ENCODE measurements around the gene SLC9A5.

DNA sequence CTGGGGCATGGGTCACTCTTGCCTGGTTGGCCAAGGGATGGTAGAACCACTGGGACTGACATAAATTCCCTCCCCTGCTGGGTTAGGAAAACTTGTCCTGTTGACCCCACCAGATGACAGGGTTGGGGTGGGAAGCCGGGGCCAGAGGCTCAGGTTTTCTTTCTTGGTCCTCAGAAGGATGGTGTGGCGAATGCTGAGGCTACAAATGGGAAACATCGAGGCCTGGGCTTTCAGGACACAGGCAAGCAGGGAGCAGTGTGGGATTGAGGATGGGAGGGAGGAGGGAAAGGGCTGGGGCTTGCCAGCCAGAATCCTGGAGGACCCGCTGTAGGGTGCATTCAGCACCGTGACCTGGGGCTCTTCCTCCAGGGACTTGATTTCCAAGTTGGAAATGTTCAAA is 16.1 kb downstream of the SLC9A5 start:
- TF ChIP-seq, protein P1, sequence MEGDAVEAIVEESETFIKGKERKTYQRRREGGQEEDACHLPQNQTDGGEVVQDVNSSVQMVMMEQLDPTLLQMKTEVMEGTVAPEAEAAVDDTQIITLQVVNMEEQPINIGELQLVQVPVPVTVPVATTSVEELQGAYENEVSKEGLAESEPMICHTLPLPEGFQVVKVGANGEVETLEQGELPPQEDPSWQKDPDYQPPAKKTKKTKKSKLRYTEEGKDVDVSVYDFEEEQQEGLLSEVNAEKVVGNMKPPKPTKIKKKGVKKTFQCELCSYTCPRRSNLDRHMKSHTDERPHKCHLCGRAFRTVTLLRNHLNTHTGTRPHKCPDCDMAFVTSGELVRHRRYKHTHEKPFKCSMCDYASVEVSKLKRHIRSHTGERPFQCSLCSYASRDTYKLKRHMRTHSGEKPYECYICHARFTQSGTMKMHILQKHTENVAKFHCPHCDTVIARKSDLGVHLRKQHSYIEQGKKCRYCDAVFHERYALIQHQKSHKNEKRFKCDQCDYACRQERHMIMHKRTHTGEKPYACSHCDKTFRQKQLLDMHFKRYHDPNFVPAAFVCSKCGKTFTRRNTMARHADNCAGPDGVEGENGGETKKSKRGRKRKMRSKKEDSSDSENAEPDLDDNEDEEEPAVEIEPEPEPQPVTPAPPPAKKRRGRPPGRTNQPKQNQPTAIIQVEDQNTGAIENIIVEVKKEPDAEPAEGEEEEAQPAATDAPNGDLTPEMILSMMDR (conservative IDR thresholded peaks at IDR 0.05; ENCODE audit: low read length): no peak
- TF ChIP-seq EZH2phosphoT487 (IDR thresholded peaks at IDR 0.05; ENCODE audit: borderline replicate concordance, low read depth, low read length): no peak

Data from OCI-LY7 (cell line).